HG02973 (cell line): ENCODE results near the gene REC8.

Experiments used
- ATAC-seq: cut with Tn5 transposase; IDR thresholded peaks from one replicate; pipeline ENCODE4 v1.9.1; 2021; ENCODE audit warnings: moderate library complexity; ENCODE audit not compliant: unreplicated experiment

REC8 gene

DNA sequence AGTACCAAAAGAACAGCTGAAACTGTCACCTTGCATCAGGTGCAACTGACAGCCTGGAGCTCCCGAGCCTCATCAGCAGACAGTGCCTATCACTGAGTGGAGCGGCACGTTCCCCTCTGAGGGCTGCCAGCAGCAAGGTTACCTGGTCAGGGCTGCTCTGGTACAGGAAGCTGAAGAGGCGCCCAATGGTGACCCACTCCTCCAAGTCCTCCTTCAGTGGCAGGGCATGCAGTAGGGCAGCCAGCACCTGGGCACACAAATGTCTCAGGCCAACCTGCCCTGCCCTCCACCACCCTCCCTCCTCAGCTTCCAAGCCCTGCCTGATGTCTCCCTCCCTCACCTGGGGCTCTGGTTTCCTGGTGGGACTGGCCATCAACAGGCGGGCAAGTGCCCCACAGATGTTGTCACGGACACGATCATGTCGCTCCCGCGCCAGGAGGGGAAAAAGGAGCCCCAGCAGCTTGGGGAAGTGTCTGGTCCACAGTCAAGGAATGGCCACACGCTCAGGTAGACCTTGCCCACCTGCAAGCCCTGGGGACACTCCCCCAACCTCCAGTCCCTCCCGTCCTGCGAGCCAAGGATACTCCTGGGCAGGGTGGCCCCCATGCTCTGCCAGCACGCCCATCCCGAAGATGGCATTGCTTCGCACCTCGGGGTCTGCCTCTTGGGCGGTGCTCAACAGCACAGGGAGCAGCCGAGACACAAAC is 9.6 kb downstream of the REC8 start:
- no peak for ATAC-seq

DNA sequence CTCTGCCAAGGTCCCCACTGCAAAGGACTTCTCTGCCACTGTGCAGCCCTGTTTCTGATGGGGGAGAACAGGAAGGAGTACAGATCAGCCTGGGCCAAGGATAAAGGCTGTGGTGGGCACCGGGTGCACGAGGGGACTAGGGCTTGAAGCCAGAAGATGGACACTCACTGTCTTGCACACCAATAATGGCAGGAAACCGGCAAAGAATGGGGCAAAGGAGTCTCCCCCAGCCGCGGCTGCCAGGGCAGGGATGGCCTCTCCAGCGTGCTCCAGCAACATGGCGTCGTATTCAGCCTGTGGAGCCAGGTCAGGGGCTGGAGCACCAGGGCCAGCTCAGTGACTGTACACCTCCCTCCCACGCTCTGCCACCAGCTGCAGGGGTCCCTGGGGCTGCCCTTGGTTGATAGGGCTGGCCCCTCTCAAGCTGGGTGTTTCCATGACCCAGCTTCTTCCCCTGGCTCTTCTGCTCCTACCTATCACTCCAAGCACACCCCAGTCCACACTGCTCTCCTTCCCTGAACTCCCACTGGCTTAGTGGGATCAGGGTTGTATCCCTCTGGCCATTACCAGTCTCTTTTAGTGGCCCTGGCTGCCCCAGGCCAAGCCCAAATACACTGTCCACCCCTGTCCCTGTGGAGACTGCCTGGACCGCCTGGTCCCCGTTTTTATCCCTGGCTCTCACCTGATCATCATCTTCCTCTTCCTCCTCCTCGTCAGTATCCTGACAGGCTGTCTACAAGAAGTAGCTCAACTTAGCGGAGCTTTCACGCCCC is 10.4 kb downstream of the REC8 start:
- no peak for ATAC-seq

DNA sequence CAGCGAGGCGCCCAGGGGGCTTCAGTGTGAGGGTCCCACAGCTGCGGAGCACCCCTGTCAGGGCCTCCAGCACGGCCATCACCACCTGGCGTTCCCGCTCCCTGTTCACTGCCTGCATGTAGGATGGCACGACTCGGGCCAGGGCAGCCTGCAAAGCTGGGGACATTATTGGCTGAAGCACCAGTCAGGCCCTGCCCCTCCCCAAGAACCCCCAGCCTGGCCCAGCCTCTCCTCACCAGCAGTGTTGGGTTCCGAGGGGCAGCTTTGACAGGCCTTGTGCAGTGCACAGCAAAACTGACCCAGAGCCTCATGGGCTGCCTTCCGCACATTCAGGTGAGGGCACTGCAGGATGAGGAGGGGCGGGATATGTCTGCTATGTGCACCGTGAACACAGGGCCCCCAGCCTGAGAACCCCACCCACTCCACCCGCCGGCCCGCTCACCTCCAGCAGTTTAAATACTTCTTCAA is 11.2 kb downstream of the REC8 start:
- no peak for ATAC-seq

DNA sequence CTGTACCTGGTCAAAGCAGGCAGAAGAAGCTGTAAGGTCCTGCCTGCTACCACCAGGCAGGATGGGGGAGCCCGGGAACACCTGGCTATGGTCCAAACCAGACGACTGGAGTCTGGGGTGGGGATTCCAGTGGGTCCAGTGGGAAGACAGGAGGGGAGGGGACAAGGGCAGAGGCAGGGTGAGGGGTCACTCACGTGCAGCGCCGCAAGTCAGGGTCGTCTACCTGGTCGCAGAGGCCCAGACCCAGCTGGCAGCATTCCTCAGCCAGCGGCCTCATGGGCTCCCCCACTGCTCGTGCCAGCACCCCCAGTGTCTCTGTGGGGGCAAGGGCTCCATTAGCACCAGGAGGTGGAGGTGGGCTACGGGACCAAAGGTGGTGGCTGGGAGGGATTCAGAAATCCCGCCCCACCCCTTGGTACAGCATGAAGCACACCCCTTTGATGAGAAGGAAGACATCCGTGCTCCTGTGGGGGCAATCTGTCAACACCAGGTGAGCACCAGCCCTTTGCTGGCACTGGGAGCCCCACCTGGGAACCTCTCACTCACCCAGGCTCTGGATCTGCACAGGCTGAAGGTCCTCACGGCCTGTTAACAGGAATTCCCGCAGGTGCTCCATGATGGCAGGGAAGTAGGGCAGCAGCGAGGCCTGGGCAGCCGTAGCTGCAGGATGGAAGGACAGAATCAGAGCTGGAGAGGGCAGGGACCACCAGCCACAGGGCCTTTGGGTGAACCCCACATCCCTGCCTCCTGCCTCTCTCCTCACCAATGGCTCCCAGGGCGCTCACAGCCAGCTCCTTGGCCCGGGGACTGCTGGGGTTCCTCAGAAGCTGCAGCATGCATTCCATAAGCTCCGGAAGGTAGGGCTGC is 12.5 kb downstream of the REC8 start:
- ATAC-seq = no peak

DNA sequence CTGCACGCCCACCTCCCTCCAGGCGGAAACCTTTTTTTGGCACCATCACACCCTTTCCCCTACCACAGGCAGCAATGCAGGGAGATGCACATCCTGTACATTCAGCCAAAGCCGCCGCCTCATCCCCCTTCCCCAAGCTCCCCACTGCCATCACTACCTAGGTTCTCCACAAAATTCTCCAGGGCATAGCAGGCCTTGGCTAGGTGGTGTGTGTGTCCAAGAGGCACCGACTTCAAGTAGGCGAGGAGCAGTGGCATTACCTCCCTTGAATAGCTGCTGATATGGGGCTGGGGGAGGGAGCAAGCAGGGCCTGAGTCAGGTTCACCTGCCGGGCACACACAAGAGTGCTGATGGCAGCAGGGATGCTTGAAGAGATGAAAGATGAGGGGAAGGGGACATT is 13.1 kb downstream of the REC8 start:
- ATAC-seq = no peak

DNA sequence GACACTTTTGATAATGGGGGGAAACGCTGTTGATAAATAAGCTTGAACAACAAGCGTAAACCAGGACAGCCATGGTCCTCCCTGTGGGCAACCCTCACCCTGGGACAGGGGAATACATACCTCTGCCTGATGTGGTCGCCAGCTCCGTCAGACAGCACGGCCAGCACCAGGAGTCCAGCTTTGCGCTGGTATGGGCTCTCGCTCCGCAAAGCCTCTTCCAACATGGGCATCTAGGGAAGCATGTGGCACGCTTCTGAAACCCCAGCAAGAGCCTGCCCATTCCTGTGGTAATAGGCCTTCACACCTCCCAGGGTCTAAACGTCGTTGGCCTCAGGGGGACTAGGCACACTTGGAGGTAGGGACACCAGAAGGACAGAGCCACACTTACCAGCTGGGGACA is 13.9 kb downstream of the REC8 start:
- ATAC-seq = no peak

DNA sequence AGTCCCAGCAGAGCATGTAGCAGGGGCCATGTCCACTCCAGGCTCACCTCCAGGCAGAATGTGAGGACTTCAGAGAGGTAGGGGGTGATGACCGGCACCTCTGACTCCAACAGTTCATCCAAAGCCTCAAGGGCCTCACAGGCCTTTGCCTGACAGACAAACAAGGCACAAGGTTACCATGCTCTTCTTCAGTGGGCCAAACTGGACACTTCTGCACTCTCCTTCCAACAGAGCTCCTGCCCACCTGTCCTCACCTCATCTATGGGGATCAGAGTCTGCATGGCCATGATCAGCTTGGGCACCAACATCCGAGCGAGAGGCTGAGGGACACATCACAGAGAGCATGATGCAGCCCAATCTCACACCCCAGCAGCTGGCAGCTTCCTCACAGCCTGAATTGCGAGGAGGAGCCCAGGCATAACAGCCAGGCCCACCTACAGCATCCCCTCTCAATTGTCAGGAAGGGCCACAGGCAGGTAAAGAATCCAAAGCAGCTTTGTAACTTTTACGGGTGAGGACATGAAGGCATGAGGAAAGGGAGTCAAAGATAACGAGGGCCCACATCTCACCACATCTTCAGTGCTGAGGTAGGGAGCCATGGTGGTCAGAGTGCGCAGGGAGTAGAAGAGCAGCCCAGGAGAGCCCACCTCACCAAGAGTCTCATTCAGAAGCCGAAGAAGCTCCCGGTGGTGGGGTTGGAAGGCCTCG is 15.1 kb downstream of the REC8 start:
- no peak for ATAC-seq

DNA sequence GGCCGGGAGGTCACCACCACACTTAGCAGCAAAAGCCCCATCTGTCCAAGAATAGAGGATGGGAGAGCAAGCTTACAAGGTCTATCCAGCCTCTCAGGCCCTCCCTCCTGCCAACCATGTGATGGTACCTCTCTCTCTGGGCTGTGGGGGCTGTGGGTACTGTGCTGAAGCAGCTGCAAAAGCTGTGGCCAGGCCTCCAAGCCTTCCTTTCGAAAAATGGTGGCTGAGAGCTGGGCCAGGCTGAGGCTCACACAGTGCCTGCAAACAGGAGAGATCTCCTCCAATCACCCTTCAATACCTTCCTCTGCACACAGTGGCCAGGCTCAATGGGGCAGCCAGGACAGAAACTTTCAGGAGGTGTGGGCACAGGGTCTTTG is 15.6 kb downstream of the REC8 start:
- ATAC-seq = no peak

DNA sequence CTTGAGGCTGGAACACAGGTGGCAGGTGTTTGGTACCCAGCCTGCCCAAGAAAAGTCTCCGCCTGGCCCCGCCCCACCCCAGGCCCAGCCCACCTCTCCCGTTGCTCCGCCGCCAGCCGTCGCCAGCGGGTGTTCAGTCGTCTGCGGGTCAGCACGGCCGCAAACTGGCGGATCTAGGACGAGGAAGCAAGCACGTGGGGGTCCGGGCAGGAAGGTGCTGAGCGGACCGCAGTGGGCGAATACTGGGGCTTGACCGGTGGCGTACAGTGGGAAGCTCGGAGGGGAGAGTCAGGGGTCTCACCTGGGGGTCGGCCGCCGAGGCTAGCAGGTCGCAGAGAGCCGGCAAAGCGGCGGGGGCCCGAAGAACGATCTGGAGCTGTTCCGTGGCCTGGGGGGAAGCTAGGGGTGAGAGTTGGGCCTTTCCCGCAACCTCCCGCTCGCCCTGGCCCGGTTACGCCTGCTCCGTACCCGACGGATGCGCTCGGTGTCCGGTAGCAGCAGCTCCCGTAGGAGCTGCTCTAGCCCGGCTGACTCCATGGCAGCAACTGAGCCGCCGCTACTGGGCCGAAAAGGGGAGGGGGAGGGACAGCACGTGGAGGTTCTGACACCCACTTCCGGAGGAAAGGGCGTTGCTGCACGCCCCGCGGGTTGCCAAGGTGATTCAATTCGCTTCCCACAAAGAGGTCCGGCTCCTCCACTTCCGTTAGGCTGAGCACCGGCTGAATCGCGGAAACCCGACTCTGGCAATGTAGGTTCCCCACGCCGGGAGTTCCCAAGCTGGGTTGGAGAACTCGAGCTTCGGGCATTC is 16.6 kb downstream of the REC8 start, which contains the start of gene IPO4:
TSS of gene IPO4 (minus strand) at position 566 of the 808 bp plus-strand sequence. CDS start at position 537, 29 bp downstream.
- ATAC-seq = peak; percentile 69

DNA sequence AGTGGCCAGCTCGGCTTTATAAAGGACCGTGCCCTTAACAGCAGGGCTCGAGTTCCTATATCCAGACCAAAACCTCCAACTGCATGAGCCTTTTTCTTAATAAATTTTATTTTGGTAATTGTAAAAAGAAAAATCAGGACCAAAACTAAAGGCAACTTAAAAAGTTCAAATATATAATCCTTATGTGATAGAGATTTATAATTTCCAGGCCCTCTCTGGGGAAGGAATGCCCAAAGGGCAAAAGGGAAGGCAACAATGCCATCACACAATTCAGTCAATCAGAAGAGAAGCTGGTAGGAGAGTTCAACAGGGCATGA is 17.1 kb downstream of the REC8 start:
- ATAC-seq = no peak

DNA sequence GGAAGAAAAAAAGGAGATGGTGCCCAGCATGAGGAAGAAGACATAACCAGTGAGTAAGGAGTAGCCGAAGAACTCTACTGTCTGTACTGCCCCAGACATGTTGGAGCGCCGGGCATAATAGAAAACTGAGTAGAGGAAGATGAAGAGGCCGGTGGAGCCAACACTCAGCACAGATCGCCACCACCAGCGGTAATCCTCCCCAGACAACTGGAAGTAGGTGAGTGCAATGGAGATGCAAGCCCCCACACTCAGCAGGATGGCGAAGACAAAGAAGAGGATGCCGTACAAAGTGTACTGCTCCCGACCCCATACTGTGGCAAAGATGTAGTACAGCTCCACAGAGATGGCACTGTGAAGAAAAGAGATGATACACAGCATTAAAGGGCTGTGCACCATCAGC is 17.6 kb downstream of the REC8 start:
- no peak for ATAC-seq

DNA sequence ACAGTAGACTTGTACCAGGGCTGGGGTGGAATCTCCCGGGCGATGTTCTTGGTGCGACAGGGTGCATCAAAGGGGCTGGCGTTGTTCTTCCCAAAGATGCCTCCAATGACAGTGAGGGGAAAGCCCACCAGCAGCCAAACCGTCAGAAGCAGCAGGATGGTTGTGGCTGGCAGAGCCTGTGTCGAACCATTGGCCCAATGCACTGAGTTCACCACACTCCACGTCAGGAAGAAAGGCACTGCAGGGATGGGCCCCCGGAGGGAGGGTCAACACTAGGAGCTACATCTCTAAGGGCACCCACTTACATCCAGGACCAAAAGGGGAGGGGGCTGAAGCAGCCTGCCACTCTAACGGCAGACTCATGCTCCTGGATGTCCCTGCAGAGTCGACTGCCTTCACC is 18.5 kb downstream of the REC8 start:
- ATAC-seq = no peak

DNA sequence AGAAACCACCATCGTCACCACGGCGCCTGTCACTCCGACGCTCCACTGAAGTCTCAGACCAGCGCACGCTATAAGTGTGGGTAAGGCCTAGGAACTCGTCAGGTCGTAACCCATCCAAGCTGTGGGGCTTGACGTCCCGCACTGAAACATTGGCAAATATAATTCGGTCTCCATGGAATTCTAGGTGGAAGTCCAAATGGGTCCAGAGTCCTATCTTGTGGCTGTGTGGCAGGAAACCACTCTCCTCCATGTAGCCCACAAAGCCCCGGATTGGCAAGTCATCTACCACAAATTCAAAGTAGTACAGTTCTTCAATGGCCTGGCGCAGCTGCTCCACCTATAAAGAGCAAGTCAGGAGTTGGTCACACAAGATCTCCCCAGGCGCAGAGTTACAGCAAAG is 21.1 kb downstream of the REC8 start:
- ATAC-seq = no peak

DNA sequence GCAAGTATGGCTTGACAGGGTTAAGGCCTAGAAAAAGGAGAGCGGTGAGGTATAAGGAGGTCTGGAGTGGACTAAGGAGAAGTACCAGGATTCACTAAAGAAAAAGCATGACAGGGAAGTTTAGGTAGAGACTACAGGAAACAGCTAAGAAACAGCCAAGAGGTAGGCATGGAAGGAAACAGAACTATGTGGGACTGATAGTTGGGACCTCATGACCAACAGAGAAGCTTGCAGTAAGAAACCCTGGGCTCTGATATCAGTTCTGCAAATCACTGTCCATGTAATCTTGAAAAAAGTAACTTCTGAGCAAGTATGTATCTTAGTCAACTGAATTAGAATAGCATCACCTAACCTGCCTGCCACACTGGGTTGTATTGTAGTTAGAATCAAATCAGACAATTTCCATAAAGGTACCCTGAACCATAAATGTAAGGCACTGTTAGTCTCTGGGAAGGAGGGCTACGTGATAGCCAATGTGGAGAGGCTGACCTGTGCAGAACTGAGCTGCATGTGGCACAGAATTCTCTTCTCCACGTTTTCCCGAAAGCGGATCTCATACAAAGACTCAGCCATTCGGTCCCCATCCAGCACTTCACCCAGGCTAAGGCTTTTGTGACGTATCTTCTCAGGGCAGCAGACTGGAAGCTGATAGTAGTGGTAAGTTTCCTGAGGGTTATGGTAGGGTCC is 22.4 kb downstream of the REC8 start:
- ATAC-seq = no peak

DNA sequence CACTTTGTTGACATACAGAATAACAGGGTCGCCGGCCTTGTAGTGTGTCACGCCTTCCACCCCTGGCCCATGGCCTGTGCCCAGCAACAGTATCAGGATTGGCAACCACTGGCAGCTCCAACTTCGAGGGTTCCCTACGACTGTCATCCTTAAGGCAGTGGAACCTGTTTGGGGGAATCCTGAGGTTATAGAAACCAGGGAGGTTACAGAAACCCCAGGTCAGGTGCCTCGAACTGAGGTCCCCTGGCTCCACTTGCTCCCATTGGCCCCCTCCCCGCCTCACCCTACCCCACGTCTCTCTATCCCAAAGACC is 22.9 kb downstream of the REC8 start:
- ATAC-seq = no peak

DNA sequence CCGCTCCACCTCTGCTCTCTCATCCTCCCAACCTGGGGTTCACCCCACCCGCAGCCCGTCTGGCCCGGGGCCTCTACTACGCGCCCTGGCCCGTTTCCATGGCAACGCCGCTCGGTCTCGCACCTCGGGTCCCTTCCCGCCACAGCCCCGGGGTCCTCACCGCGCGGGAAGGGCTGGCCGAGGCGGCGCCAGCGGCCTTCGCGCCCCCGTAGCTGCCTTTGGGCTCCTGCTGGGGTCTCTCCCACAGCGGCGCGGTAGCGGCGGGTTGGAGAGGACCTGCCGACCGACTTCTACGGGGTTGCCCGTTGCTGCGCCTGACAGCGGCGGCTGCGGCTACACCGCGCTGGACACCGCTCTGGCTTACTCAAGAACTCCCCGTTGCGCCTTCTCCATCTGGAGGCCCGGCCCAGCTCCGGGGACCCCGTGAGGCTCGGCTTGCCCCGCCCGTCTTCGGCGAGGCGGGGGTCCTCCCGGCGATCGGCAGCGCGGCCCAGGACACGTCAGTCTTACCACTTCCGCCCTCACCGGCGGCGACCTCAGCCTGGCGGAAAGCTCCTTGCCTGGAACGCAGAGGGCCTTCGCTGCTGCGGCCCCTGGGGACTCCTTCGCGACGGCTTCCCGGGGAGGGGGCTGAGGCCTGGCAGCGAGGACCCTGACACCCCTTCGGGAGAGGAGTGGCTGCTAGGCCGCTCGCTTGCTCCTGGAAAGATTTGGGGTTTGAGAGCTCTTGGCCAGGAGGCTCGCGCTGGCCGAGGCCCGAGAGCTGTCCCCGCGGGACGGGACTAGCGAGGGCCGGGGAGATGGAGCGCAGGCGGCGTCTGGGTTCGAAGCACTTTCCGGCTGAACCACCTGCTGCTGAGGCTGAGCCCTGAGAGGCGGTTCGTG is 23.5 kb downstream of the REC8 start, which contains the start of gene TM9SF1:
TSS of gene TM9SF1 (minus strand) at position 256 of the 885 bp plus-strand sequence. CDS start 422 bp downstream, outside the sequence.
- ATAC-seq = peak; percentile 67

DNA sequence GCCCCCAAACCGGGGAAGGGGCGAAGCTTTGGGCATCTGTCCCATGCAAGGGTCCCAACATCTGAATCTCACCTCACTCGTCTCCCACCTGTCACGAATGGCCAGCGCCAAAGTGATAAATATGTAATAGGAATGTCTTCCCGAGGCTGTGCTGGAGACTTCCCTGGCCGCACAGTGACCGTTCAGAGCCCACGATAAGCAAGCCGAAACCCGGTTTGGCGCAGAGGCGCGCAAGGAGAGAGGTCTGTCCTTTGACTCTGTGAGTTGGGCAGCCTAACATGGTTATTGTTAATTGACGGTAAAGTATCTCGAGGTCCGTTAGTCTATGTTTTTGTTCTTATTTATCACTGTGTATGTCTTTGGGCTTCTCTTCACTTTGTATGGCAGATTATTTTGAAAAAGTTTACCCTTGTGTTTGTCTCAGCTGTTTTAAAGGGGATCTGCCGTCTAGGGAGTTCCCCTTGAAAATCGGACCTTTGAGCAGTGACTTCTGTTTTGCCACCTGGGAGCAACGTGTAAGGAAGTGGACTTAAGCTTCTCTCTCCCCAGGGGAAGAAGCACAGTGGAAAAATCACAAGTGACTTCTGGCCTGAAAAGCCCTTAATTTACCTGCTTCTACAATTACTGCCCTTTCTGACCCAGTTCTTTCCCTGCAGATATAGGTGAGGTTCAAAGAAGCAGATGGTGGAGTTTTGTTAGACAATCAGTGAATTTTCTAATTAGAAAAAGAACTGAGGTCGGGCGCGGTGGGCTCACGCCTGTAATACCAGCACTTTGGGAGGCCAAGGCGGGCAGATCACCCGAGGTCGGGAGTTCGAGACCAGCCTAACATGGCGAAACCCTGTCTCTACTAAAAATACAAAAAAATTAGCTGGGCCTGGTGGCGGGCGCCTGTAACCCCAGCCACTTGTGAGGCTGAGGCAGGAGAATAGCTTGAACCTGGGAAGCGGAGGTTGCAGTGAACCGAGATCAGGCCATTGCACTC is 24.5 kb downstream of the REC8 start:
- peak; percentile 9 for ATAC-seq
